H1 (cell line): ENCODE measurements around the gene SEC14L6. TPM values are rescaled to one million over a fixed set of nuclear protein-coding genes. Genes with fewer than 3 reads are reported as not detected.

Experiments used
- ATF3 ChIP-seq: IDR thresholded peaks from 2 replicates; pipeline ENCODE4 v1.6.1; 2011; ENCODE audit warnings: low read depth, mild to moderate bottlenecking, low read length; ENCODE audit not compliant: insufficient read depth
- JUN ChIP-seq: IDR thresholded peaks from 2 replicates; pipeline ENCODE4 v1.6.1; 2011; ENCODE audit warnings: low read depth, mild to moderate bottlenecking, improper control_type of control experiment, low read length
- KDM1A ChIP-seq: fragments of 200-600, 300-600 bp; sonication (generic); IDR thresholded peaks from 2 replicates; pipeline ENCODE4 v1.7.1; 2016; ENCODE audit warnings: mild to moderate bottlenecking, low read length, borderline replicate concordance
- KDM5A ChIP-seq: fragments of 200-600 bp; IDR thresholded peaks from 2 replicates; pipeline ENCODE4 v1.7.1; 2012; ENCODE audit warnings: mild to moderate bottlenecking, low read length, inconsistent platforms, mixed read lengths
- POLR2A ChIP-seq, 2 experiments: IDR thresholded peaks; 1 replicate in 1 of 2; 2 replicates in 1 of 2; pipeline ENCODE4 v1.6.1; 2011; ENCODE audit warnings: low read depth in 2 of 2, low read length in 2 of 2, mild to moderate bottlenecking in 2 of 2; ENCODE audit errors: control extremely low read depth in 1 of 2
- POU5F1 ChIP-seq: IDR thresholded peaks from 2 replicates; pipeline ENCODE4 v1.6.1; 2011; ENCODE audit warnings: low read depth, mild to moderate bottlenecking, low read length, moderate library complexity
- polyA plus RNA-seq, 7 experiments: library from polyadenylated mRNA; depleted of rRNA in 3 of 7; stranded (reverse) in 5 of 7; unstranded in 2 of 7; fragments of >200 nt in 5 of 7; fragments of 200-250 nt in 2 of 7; gene quantifications; 1 replicate in 5 of 7; 2 replicates in 1 of 7; 4 replicates in 1 of 7; pipeline versions ENCODE4 v1.2.1 to v1.2.3, GENCODE V29; 2011 to 2013; ENCODE audit warnings: missing spikeins in 2 of 7, mixed read lengths in 2 of 7
- total RNA-seq: library from RNA; stranded (reverse); fragmentation: NEBNext Ultra II Directional; extraction: Animal tissue kit (Norgen Biotek cat#: 25700); gene quantifications from 2 replicates; pipeline ENCODE4 v1.2.1, GENCODE V29; 2021

The SEC14L6 gene
- total and polyA plus RNA-seq, 2 of the 8 experiments (the other 6 are each of a cell fraction or from before 2014, with no cell fraction given), result 0.63 to 2.1 TPM

GRCh38 chr22:30503551-30503950 is 43.0 kb downstream of the SEC14L6 start (continued):
- no peak for TF ChIP-seq POLR2A (IDR thresholded peaks at IDR 0.05; ENCODE audit: control extremely low read depth in 1 of 2, low read depth in 2 of 2, low read length in 2 of 2)
- TF ChIP-seq POU5F1, result no peak
- TF ChIP-seq JUN, result no peak
- no peak for TF ChIP-seq KDM1A
- no peak for TF ChIP-seq KDM5A
- no peak for TF ChIP-seq ATF3
